Right lung (tissue), 10 donors: ENCODE results near the gene RASSF4. TPM values are rescaled to one million over a fixed set of nuclear protein-coding genes. Genes with fewer than 3 reads are reported as not detected.

Experiments used
- DNase-seq, 2 donors: peaks; one replicate each; pipeline ENCODE4 v3.0.0-alpha.2; 2013
- long read RNA-seq, 8 donors: transcript quantifications; one replicate each; lab custom pipeline, GENCODE V29; 2026
- polyA plus RNA-seq, 5 donors: library from polyadenylated mRNA; unstranded; fragments of 120-200 nt; gene quantifications; one replicate each; pipeline versions ENCODE4 v1.2.1 to v1.2.3, GENCODE V29; 2013; ENCODE audit warnings: inconsistent platforms in 1 of 5, low replicate concordance in 1 of 5; ENCODE audit not compliant: insufficient read length in 5 of 5, insufficient read depth in 1 of 5

Gene RASSF4
- 10 to 100 TPM; 17.3 to 24.6 (median 18.7) TPM for polyA plus RNA-seq
- long read RNA-seq, donor 1, full-length matches to known transcripts, result 5 of 5 reads
- long read RNA-seq, donor 1, partial matches to known transcripts, result 0 of 5 reads
- long read RNA-seq, donor 1, other reads (novel, unspliced or antisense), result 0 of 5 reads
- long read RNA-seq, donor 2, partial matches to known transcripts, result 0 of 1 reads
- long read RNA-seq, donor 2, other reads (novel, unspliced or antisense), result 0 of 1 reads
- long read RNA-seq, donor 3, partial matches to known transcripts, result 9 of 12 reads
- long read RNA-seq, donor 3, other reads (novel, unspliced or antisense), result 0 of 12 reads
- long read RNA-seq, donor 4, partial matches to known transcripts, result 5 of 6 reads
- long read RNA-seq, donor 4, other reads (novel, unspliced or antisense), result 0 of 6 reads
- long read RNA-seq, donor 5, full-length matches to known transcripts, result 4 of 4 reads
- long read RNA-seq, donor 5, partial matches to known transcripts, result 0 of 4 reads
- long read RNA-seq, donor 5, other reads (novel, unspliced or antisense), result 0 of 4 reads
- long read RNA-seq, donor 6, full-length matches to known transcripts, result 3 of 98 reads
- long read RNA-seq, donor 6, partial matches to known transcripts, result 95 of 98 reads
- long read RNA-seq, donor 6, other reads (novel, unspliced or antisense), result 0 of 98 reads
- long read RNA-seq, donor 7, partial matches to known transcripts, result 0 of 2 reads
- long read RNA-seq, donor 7, other reads (novel, unspliced or antisense), result 0 of 2 reads
- long read RNA-seq, donor 8, partial matches to known transcripts, result 0 of 1 reads
- long read RNA-seq, donor 8, other reads (novel, unspliced or antisense), result 0 of 1 reads

GRCh38 chr10:44959247-44960087, at the start of gene RASSF4:
RASSF4 (plus strand) TSS chr10:44959802; CDS start chr10:44970203, 10,401 bp downstream.
- peak; percentile 74 to 81 for DNase-seq

GRCh38 chr10:44909910-44910309, 49.7 kb upstream of the RASSF4 start:
- DNase-seq, result no peak

- no peak for DNase-seq
Observed at GRCh38 chr10:44910602-44911001, 49.0 kb upstream of the RASSF4 start.

- peak; percentile 58 to 59 for DNase-seq
Observed at GRCh38 chr10:44911081-44911540, 48.5 kb upstream of the RASSF4 start, which contains the start of gene TMEM72. TMEM72 (plus strand) TSS chr10:44911337; CDS start chr10:44911513, 176 bp downstream.

- DNase-seq, result no peak
Observed at GRCh38 chr10:44911951-44912350, 47.7 kb upstream of the RASSF4 start.

GRCh38 chr10:44913350-44914081, 46.1 kb upstream of the RASSF4 start:
- peak in 1 of 2 donors; percentile 9 for DNase-seq

- no peak for DNase-seq
Observed at GRCh38 chr10:44914891-44915290, 44.7 kb upstream of the RASSF4 start.

GRCh38 chr10:44916429-44916828, 43.2 kb upstream of the RASSF4 start:
- DNase-seq, result no peak

- no peak for DNase-seq
Observed at GRCh38 chr10:44917848-44918247, 41.8 kb upstream of the RASSF4 start.

GRCh38 chr10:44920252-44920651, 39.4 kb upstream of the RASSF4 start:
- DNase-seq, result no peak

GRCh38 chr10:44921061-44921460, 38.5 kb upstream of the RASSF4 start:
- DNase-seq, result no peak

GRCh38 chr10:44921506-44921905, 38.1 kb upstream of the RASSF4 start:
- no peak for DNase-seq

GRCh38 chr10:44922021-44922420, 37.6 kb upstream of the RASSF4 start:
- no peak for DNase-seq

GRCh38 chr10:44922796-44923545, 36.6 kb upstream of the RASSF4 start:
- no peak for DNase-seq

- no peak for DNase-seq
Observed at GRCh38 chr10:44923611-44924010, 36.0 kb upstream of the RASSF4 start.

GRCh38 chr10:44924261-44925040, 35.2 kb upstream of the RASSF4 start:
- DNase-seq, result no peak

GRCh38 chr10:44925224-44925623, 34.4 kb upstream of the RASSF4 start:
- DNase-seq, result peak in 1 of 2 donors; percentile 16

- no peak for DNase-seq
Observed at GRCh38 chr10:44925811-44926750, 33.5 kb upstream of the RASSF4 start.
